Smooth muscle cell (in vitro differentiated cells): Measurements from ENCODE around the gene PCP4. TPM values are rescaled to one million over a fixed set of nuclear protein-coding genes. Genes with fewer than 3 reads are reported as not detected.

Experiments used
- DNase-seq: peaks from one replicate; lab custom pipeline; 2025; ENCODE audit not compliant: unreplicated experiment; lab: John Stamatoyannopoulos, UW
- H2AFZ ChIP-seq: fragments of 200-600 bp; sonication (generic); 2 replicates; pipeline ENCODE4 v1.6.0; 2016; ENCODE audit warnings: antibody characterized with exemption, low read depth, mild to moderate bottlenecking
- H3F3A ChIP-seq: fragments of 200-600 bp; sonication (generic); 2 replicates; pipeline ENCODE4 v1.6.0; 2017; ENCODE audit warnings: antibody characterized with exemption, low read depth
- H3K27ac ChIP-seq: fragments of 200-600 bp; sonication (generic); 2 replicates; pipeline ENCODE4 v1.5.1; 2016; ENCODE audit warnings: low read depth, mild to moderate bottlenecking
- H3K27me3 ChIP-seq: fragments of 200-600 bp; sonication (generic); 2 replicates; pipeline ENCODE4 v1.6.1; 2016; ENCODE audit warnings: low read depth, mild to moderate bottlenecking
- H3K36me3 ChIP-seq: fragments of 200-600 bp; sonication (generic); 2 replicates; pipeline ENCODE4 v1.5.1; 2016; ENCODE audit warnings: low read depth
- H3K4me1 ChIP-seq: fragments of 200-600 bp; sonication (generic); 2 replicates; pipeline ENCODE4 v1.5.1; 2016; ENCODE audit warnings: low read depth
- H3K4me2 ChIP-seq: fragments of 200-600 bp; sonication (generic); 2 replicates; pipeline ENCODE4 v1.6.0; 2016; ENCODE audit warnings: mild to moderate bottlenecking
- H3K4me3 ChIP-seq: fragments of 200-600 bp; sonication (generic); 2 replicates; pipeline ENCODE4 v1.5.1; 2016; ENCODE audit warnings: mild to moderate bottlenecking
- H3K79me2 ChIP-seq: fragments of 200-600 bp; sonication (generic); 2 replicates; pipeline ENCODE4 v1.6.0; 2016; ENCODE audit warnings: low read depth, mild to moderate bottlenecking
- H3K9ac ChIP-seq: fragments of 200-600 bp; sonication (generic); 2 replicates; pipeline ENCODE4 v1.6.0; 2016; ENCODE audit warnings: low read depth
- H3K9me3 ChIP-seq: fragments of 200-600 bp; sonication (generic); replicated peaks from 2 replicates; pipeline ENCODE4 v1.5.1; 2016; ENCODE audit warnings: low read depth
- H4K20me1 ChIP-seq: fragments of 200-600 bp; sonication (generic); 2 replicates; pipeline ENCODE4 v1.6.0; 2016; ENCODE audit warnings: low read depth
- CTCF ChIP-seq: fragments of 200-600 bp; sonication (generic); IDR thresholded peaks from 2 replicates; pipeline ENCODE4 v1.5.1; 2017; ENCODE audit warnings: borderline replicate concordance, mild to moderate bottlenecking, antibody characterized with exemption; ENCODE audit not compliant: insufficient read depth, poor library complexity, severe bottlenecking
- WGBS: methylation state at CpG from one replicate; pipeline ENCODE4 v1.1.7; 2016; ENCODE audit warnings: low lambda C conversion rate; 5-methylcytosine and 5-hydroxymethylcytosine counted together
- polyA plus RNA-seq: library from polyadenylated mRNA; unstranded; fragments of >200 nt; fragmentation: Nextera tagmentation; extraction: Ambion mirVana; gene quantifications from 2 replicates; pipeline ENCODE4 v1.2.1, GENCODE V29; 2016
- total RNA-seq: library from RNA; depleted of rRNA; stranded (reverse); fragments of >200 nt; gene quantifications from 2 replicates; pipeline ENCODE4 v1.2.3, GENCODE V29; 2014

The PCP4 gene
- total and polyA plus RNA-seq, 2 experiments from 2014 or later = not detected

- H3K27me3 ChIP-seq = peaks cover 5% of the 10 kb centered on the region
- 86% methylated on average over 4 of the region's 4 CpGs for WGBS
Measured at GRCh38 chr21:39863111-39863510, 4.1 kb upstream of the PCP4 start.

GRCh38 chr21:39866093-39866492 lies 1.1 kb upstream of the PCP4 start:
- H3K9me3 ChIP-seq = no peaks in the 10 kb centered on the region
- WGBS = 96% methylated on average over 10 of the region's 10 CpGs
- no peak overlapping the region for H2AFZ ChIP-seq
- H3K4me3 ChIP-seq = no peak overlapping the region
- no peaks in the 10 kb centered on the region for H3K36me3 ChIP-seq
- DNase-seq = no peak
- no peaks in the 10 kb centered on the region for H3F3A ChIP-seq
- no peak overlapping the region for H3K4me2 ChIP-seq
- H3K9ac ChIP-seq = no peak overlapping the region
- no peaks in the 10 kb centered on the region for H4K20me1 ChIP-seq
- H3K27me3 ChIP-seq = peaks cover 20% of the 10 kb centered on the region
- no peaks in the 10 kb centered on the region for H3K4me1 ChIP-seq
- TF ChIP-seq CTCF = no peak
- H3K27ac ChIP-seq = no peak overlapping the region
- H3K79me2 ChIP-seq = no peaks in the 10 kb centered on the region

More at GRCh38 chr21:39863111-39863510, 4.1 kb upstream of the PCP4 start:
- Histone ChIP-seq H3K4me1 (no peaks in the 10 kb centered on the region), H3K79me2 (no peaks in the 10 kb centered on the region), H3K27ac (no peak overlapping the region), H3K9ac (no peak overlapping the region), H3K4me3 (no peak overlapping the region), H4K20me1 (no peaks in the 10 kb centered on the region), H3K4me2 (no peak overlapping the region), H3K9me3 (no peaks in the 10 kb centered on the region), H3K36me3 (no peaks in the 10 kb centered on the region), H2AFZ (no peak overlapping the region), H3F3A (no peaks in the 10 kb centered on the region)
- TF ChIP-seq CTCF = no peak
- no peak for DNase-seq

- Histone ChIP-seq H3K27me3 (peaks cover 24% of the 10 kb centered on the region), H3K4me3 (no peak overlapping the region), H3K4me1 (no peaks in the 10 kb centered on the region), H3K27ac (no peak overlapping the region), H3F3A (no peaks in the 10 kb centered on the region), H3K36me3 (no peaks in the 10 kb centered on the region), H3K79me2 (no peaks in the 10 kb centered on the region), H4K20me1 (no peaks in the 10 kb centered on the region), H3K4me2 (no peak overlapping the region), H3K9me3 (no peaks in the 10 kb centered on the region), H3K9ac (no peak overlapping the region), H2AFZ (no peak overlapping the region)
- WGBS = 83% methylated on average over 11 of the region's 11 CpGs
- no peak for DNase-seq
- TF ChIP-seq CTCF = no peak
Measured at GRCh38 chr21:39869141-39869818, 2.0 kb downstream of the PCP4 start.

GRCh38 chr21:39873687-39874086 lies 6.4 kb downstream of the PCP4 start:
- no peaks in the 10 kb centered on the region for H3K9me3 ChIP-seq
- no peak for DNase-seq
- no peak overlapping the region for H2AFZ ChIP-seq
- H3K27ac ChIP-seq = no peak overlapping the region
- H3K9ac ChIP-seq = no peak overlapping the region
- H3K79me2 ChIP-seq = no peaks in the 10 kb centered on the region
- H3K4me3 ChIP-seq = no peak overlapping the region
- H3K36me3 ChIP-seq = no peaks in the 10 kb centered on the region
- no peaks in the 10 kb centered on the region for H3F3A ChIP-seq
- H4K20me1 ChIP-seq = no peaks in the 10 kb centered on the region
- 94% methylated on average over 1 of the region's 1 CpG for WGBS
- no peak overlapping the region for H3K4me2 ChIP-seq
- no peak for TF ChIP-seq CTCF
- H3K4me1 ChIP-seq = no peaks in the 10 kb centered on the region
- peaks cover 14% of the 10 kb centered on the region for H3K27me3 ChIP-seq
